ENCODE measurements around the gene PRSS38. TPM values are rescaled to one million over a fixed set of nuclear protein-coding genes. Genes with fewer than 3 reads are reported as not detected.

PRSS38 gene
- total and polyA plus RNA-seq, 4 donors, result not detected

DNA sequence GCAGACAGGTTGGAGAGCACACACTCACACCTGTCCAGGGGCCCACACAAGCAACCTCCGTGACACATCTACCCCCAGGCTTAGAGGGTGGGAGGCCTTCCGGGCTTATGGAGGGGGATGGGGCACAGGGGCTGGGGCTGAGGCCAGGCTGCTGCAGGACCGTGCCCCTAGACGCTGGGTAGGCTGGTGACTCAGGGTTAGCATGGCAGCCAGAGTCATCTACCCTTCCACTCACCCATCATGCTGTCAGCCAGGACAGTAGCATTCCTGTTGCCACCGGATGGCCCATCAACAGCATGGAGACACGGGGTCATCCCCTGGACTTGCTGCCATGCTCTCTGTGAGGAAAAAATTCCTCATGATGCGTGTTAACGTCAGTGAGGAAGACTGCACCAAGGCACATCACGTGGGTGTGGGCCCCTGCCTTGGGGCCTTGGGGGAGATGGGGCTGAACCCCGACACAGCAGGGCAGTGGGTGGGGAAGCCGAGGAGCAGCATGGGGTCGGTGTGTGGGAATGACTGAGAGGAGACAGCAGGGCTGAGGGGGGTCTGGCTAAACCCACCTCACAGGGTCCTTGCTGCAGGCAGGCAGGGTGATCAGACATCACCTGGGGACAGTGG lies 79.5 kb downstream of the PRSS38 start:
- TF ChIP-seq, protein P1, sequence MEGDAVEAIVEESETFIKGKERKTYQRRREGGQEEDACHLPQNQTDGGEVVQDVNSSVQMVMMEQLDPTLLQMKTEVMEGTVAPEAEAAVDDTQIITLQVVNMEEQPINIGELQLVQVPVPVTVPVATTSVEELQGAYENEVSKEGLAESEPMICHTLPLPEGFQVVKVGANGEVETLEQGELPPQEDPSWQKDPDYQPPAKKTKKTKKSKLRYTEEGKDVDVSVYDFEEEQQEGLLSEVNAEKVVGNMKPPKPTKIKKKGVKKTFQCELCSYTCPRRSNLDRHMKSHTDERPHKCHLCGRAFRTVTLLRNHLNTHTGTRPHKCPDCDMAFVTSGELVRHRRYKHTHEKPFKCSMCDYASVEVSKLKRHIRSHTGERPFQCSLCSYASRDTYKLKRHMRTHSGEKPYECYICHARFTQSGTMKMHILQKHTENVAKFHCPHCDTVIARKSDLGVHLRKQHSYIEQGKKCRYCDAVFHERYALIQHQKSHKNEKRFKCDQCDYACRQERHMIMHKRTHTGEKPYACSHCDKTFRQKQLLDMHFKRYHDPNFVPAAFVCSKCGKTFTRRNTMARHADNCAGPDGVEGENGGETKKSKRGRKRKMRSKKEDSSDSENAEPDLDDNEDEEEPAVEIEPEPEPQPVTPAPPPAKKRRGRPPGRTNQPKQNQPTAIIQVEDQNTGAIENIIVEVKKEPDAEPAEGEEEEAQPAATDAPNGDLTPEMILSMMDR (IDR thresholded peaks at IDR 0.05; ENCODE audit: control extremely low read depth, extremely low read depth), result no peak
- Histone ChIP-seq H3K4me1 (ENCODE audit: control insufficient read depth in 5 of 5, insufficient read depth in 5 of 5, low read length in 5 of 5) (peaks cover 0 to 9% (median 0%) of the 10 kb centered on the region in 5 donors), H3K27me3 (ENCODE audit: control insufficient read depth in 3 of 3, insufficient read depth in 3 of 3, low read length in 2 of 3) (no peaks in the 10 kb centered on the region), H3K36me3 (ENCODE audit: control insufficient read depth in 4 of 4, insufficient read depth in 4 of 4, low read length in 4 of 4) (no peaks in the 10 kb centered on the region), H3K4me3 (no peak overlapping the region), H3K27ac (ENCODE audit: low read depth in 1 of 2, low read length in 1 of 2) (no peak overlapping the region), H3K9ac (ENCODE audit: insufficient read depth in 1 of 2, low read length in 2 of 2) (no peak overlapping the region), H3K9me3 (ENCODE audit: control insufficient read depth in 4 of 4, insufficient read depth in 3 of 4, low read length in 3 of 4) (no peaks in the 10 kb centered on the region)
- ATAC-seq (ENCODE audit: insufficient read depth, low FRiP score) (no peak), DNase-seq (no peak)
- 91 to 93% methylated on average over 12 of the region's 12 CpGs for WGBS, 2 donors

Other genes with a start within 250 kb of the PRSS38 start
- gene JMJD4, start 80.4 kb upstream of the PRSS38 start, total RNA-seq, result 10 to 100 TPM in 1 of 2 donors, 1 to 10 TPM in 1; 9.4 to 23.0 TPM
- gene JMJD4, start 80.4 kb upstream of the PRSS38 start, polyA plus RNA-seq, result 10 to 100 TPM; 12.3 to 18.9 TPM
- 10 to 100 TPM; 27.8 to 63.0 TPM for gene SNAP47, start 80.2 kb upstream of the PRSS38 start, total RNA-seq
- 10 to 100 TPM; 10.6 to 17.7 TPM for gene SNAP47, start 80.2 kb upstream of the PRSS38 start, polyA plus RNA-seq
- 1 to 10 TPM; 5.5 to 8.6 TPM for gene WNT9A, start 132.3 kb downstream of the PRSS38 start, total RNA-seq
- gene WNT9A, start 132.3 kb downstream of the PRSS38 start, polyA plus RNA-seq, result 1 to 10 TPM; 2.6 to 4.3 TPM
- gene WNT3A, start 191.3 kb downstream of the PRSS38 start, total RNA-seq, result 1 to 10 TPM in 1 of 2 donors, under 1 TPM in 1; 0.09 to 3.1 TPM
- gene WNT3A, start 191.3 kb downstream of the PRSS38 start, polyA plus RNA-seq, result 1 to 10 TPM; 1.6 to 2.2 TPM

All from lung (tissue), 12 donors.